Hematopoietic multipotent progenitor cell treated with erythropoietin and hydrocortisone succinate and interleukin-3 and kit ligand, for 8 days (in vitro differentiated cells): ENCODE measurements around the gene ALDH3A1.

Experiments used
- DNase-seq: peaks from one replicate; pipeline ENCODE4 v3.0.0-alpha.2; 2015

ALDH3A1 gene

GRCh38 chr17:19718613-19719354, 29.3 kb downstream of the ALDH3A1 start:
- no peak for DNase-seq

- no peak for DNase-seq
These were observed 30.0 kb downstream of the ALDH3A1 start for GRCh38 chr17:19718041-19718612.

GRCh38 chr17:19717411-19717908, 30.6 kb downstream of the ALDH3A1 start:
- DNase-seq: no peak

- DNase-seq: no peak
These were observed 31.1 kb downstream of the ALDH3A1 start for GRCh38 chr17:19717031-19717360.

- DNase-seq: no peak
These were observed 31.7 kb downstream of the ALDH3A1 start, which contains the start of gene SLC47A2 for GRCh38 chr17:19716108-19717030. SLC47A2 (minus strand) TSS chr17:19716584; CDS start chr17:19716555, 29 bp downstream.

- DNase-seq: no peak
These were observed 33.3 kb downstream of the ALDH3A1 start for GRCh38 chr17:19714542-19715411.

GRCh38 chr17:19713901-19714361, 34.2 kb downstream of the ALDH3A1 start:
- DNase-seq: no peak

- no peak for DNase-seq
These were observed 34.6 kb downstream of the ALDH3A1 start for GRCh38 chr17:19713462-19713861.

GRCh38 chr17:19712436-19713004, 35.6 kb downstream of the ALDH3A1 start:
- no peak for DNase-seq

- DNase-seq: no peak
These were observed 38.3 kb downstream of the ALDH3A1 start for GRCh38 chr17:19709841-19710240.

- no peak for DNase-seq
These were observed 39.5 kb downstream of the ALDH3A1 start for GRCh38 chr17:19708431-19709175.

- DNase-seq: no peak
These were observed 40.3 kb downstream of the ALDH3A1 start for GRCh38 chr17:19707728-19708221.

GRCh38 chr17:19706791-19707727, 41.0 kb downstream of the ALDH3A1 start:
- DNase-seq: no peak

- DNase-seq: no peak
These were observed 42.0 kb downstream of the ALDH3A1 start for GRCh38 chr17:19705771-19706770.

- DNase-seq: no peak
These were observed 42.9 kb downstream of the ALDH3A1 start for GRCh38 chr17:19705201-19705600.

- peak; percentile 47 for DNase-seq
These were observed 44.1 kb downstream of the ALDH3A1 start for GRCh38 chr17:19703828-19704613.

GRCh38 chr17:19703106-19703827, 44.8 kb downstream of the ALDH3A1 start:
- no peak for DNase-seq
